K562 (cell line): Measurements from ENCODE around the gene NUP153. TPM values are rescaled to one million over a fixed set of nuclear protein-coding genes. Genes with fewer than 3 reads are reported as not detected.

ENCODE experiments used
- BACH1 ChIP-seq: fragments of 200-800 bp; sonication (Bioruptor generic); IDR thresholded peaks from 2 replicates; pipeline ENCODE4 v1.6.1; 2016; ENCODE audit warnings: missing genetic modification characterization, missing compliant biosample characterization
- BRCA1 ChIP-seq, 2 experiments: fragments of 450-650 bp in 1 of 2; sonication (generic) in 1 of 2; formaldehyde crosslinking in 1 of 2; IDR thresholded peaks; 2 replicates each; pipeline versions ENCODE4 v1.5.0 to v1.6.1; 2017 to 2020; ENCODE audit warnings: mild to moderate bottlenecking in 1 of 2, missing genetic modification reagents in 1 of 2
- E4F1 ChIP-seq: fragments of 250-450 bp; sonication (Bioruptor Pico); IDR thresholded peaks from 2 replicates; pipeline ENCODE4 v1.5.0; 2021; ENCODE audit warnings: mild to moderate bottlenecking, borderline replicate concordance
- EP400 ChIP-seq: fragments of 450-650 bp; IDR thresholded peaks from 2 replicates; pipeline ENCODE4 v1.6.1; 2017; ENCODE audit warnings: antibody characterized with exemption, mild to moderate bottlenecking, moderate library complexity
- FOXP4 ChIP-seq: sonication (generic); formaldehyde crosslinking; IDR thresholded peaks from 2 replicates; pipeline ENCODE4 v1.8.0; 2022; ENCODE audit warnings: mild to moderate bottlenecking, missing genetic modification reagents, borderline replicate concordance
- GATAD2B ChIP-seq: fragments of 450-650 bp; IDR thresholded peaks from 2 replicates; pipeline ENCODE4 v1.6.1; 2017; ENCODE audit warnings: mild to moderate bottlenecking, borderline replicate concordance
- IFI16 ChIP-seq: fragments of 250-450 bp; sonication (Bioruptor Pico); IDR thresholded peaks from 2 replicates; pipeline ENCODE4 v2.1.2; 2022; ENCODE audit warnings: mild to moderate bottlenecking, inconsistent platforms
- PHF21A ChIP-seq: fragments of 450-650 bp; IDR thresholded peaks from 2 replicates; pipeline ENCODE4 v1.6.1; 2017; ENCODE audit warnings: low read depth, borderline replicate concordance
- SMARCA5 ChIP-seq: fragments of 450-650 bp; IDR thresholded peaks from 2 replicates; pipeline ENCODE4 v1.6.1; 2016
- polyA plus RNA-seq, 8 experiments: library from polyadenylated mRNA; depleted of rRNA in 4 of 8; stranded (reverse) in 5 of 8; unstranded in 3 of 8; fragments of >200 nt; fragmentation: Nextera tagmentation in 2 of 8; fragmentation: Illumina TruSeq in 1 of 8; extraction: Ambion mirVana in 2 of 8; extraction: Trizol in 1 of 8; gene quantifications; 2 replicates each; pipeline versions ENCODE4 v1.2.1 to v1.2.3, GENCODE V29; 2011 to 2014; ENCODE audit warnings: inconsistent platforms in 1 of 8, missing spikeins in 1 of 8
- total RNA-seq, 7 experiments: library from RNA; depleted of rRNA in 6 of 7; stranded (reverse); fragments of >200 nt in 6 of 7; fragmentation: Illumina TruSeq in 2 of 7; extraction: Trizol in 2 of 7; gene quantifications; 2 replicates each; pipeline versions ENCODE4 v1.2.1 to v1.2.3, GENCODE V29; 2011 to 2021; ENCODE audit warnings: low replicate concordance in 1 of 7
- TF ChIP-seq, protein P1 (sequence below): fragments of 250-450 bp; sonication (Bioruptor Pico); IDR thresholded peaks from 2 replicates; pipeline ENCODE4 v1.8.0; 2022; ENCODE audit warnings: inconsistent platforms, mild to moderate bottlenecking, moderate library complexity, borderline replicate concordance
- TF ChIP-seq, protein P2 (sequence below), 2 experiments: fragments of 450-650 bp; IDR thresholded peaks; 2 replicates each; pipeline ENCODE4 v1.6.1; 2016; ENCODE audit warnings: mild to moderate bottlenecking in 2 of 2, borderline replicate concordance in 1 of 2, low read depth in 1 of 2, moderate library complexity in 1 of 2

The NUP153 gene
- total and polyA plus RNA-seq, 9 of the 15 experiments (the other 6 are each of a cell fraction or from before 2014, with no cell fraction given), result 21.9 to 110 (median 84.8) TPM

DNA sequence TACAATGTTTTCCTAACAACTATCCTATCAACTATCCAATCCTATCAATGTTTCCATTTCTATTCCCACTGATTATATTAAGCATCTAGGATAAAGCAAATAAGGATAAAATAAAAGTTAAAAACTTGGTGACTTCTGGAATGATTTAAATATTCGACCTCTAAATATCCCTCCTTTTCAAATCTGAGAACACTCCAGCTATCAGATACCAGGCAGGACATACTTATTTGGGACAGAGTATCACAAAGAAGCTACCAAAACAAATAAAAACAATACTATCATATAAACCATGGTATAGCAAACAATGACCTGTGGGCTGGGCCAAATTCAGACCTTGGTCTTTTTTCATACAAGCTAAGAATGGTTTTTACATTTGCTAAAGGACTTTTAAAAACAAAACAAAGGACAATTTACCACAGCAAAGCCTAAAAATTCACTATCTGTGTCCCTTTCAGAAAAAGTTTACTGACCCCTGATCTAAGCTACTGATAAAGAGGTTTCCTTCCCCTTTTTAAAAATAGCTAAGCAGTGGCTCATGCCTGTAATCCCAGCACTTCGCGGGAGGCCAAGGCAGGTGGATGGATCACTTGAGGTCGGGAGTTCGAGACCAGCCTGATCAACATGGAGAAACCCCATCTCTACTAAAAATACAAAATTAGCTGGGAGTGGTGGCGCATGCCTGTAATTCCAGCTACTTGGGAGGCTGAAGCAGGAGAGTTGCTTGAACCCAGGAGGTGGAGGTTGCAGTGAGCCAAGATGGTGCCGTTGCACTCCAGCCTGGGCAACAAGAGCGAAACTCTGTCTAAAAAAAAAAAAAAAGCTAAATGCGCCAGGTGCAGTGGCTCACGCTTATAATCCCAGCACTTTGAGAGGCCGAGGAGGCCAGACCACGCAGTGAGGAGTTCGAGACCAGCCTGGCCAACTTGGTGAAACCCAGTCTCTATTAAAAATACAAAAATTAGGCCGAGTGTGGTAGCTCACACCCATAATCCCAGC, 6.0 kb downstream of the NUP153 start (continued):
- TF ChIP-seq, protein P1, sequence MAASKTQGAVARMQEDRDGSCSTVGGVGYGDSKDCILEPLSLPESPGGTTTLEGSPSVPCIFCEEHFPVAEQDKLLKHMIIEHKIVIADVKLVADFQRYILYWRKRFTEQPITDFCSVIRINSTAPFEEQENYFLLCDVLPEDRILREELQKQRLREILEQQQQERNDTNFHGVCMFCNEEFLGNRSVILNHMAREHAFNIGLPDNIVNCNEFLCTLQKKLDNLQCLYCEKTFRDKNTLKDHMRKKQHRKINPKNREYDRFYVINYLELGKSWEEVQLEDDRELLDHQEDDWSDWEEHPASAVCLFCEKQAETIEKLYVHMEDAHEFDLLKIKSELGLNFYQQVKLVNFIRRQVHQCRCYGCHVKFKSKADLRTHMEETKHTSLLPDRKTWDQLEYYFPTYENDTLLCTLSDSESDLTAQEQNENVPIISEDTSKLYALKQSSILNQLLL, result no peak
- 0 out of 2 replicates have a peak, but pooled peaks have one; percentile 8 for TF ChIP-seq BACH1 (tag)
- no peak for TF ChIP-seq PHF21A
- 0 out of 2 replicates have a peak, but pooled peaks have one; percentile 55 for TF ChIP-seq E4F1 (CRISPR knock-in tag)
- no peak for TF ChIP-seq FOXP4 (CRISPR knock-in tag)
- TF ChIP-seq, protein P2, sequence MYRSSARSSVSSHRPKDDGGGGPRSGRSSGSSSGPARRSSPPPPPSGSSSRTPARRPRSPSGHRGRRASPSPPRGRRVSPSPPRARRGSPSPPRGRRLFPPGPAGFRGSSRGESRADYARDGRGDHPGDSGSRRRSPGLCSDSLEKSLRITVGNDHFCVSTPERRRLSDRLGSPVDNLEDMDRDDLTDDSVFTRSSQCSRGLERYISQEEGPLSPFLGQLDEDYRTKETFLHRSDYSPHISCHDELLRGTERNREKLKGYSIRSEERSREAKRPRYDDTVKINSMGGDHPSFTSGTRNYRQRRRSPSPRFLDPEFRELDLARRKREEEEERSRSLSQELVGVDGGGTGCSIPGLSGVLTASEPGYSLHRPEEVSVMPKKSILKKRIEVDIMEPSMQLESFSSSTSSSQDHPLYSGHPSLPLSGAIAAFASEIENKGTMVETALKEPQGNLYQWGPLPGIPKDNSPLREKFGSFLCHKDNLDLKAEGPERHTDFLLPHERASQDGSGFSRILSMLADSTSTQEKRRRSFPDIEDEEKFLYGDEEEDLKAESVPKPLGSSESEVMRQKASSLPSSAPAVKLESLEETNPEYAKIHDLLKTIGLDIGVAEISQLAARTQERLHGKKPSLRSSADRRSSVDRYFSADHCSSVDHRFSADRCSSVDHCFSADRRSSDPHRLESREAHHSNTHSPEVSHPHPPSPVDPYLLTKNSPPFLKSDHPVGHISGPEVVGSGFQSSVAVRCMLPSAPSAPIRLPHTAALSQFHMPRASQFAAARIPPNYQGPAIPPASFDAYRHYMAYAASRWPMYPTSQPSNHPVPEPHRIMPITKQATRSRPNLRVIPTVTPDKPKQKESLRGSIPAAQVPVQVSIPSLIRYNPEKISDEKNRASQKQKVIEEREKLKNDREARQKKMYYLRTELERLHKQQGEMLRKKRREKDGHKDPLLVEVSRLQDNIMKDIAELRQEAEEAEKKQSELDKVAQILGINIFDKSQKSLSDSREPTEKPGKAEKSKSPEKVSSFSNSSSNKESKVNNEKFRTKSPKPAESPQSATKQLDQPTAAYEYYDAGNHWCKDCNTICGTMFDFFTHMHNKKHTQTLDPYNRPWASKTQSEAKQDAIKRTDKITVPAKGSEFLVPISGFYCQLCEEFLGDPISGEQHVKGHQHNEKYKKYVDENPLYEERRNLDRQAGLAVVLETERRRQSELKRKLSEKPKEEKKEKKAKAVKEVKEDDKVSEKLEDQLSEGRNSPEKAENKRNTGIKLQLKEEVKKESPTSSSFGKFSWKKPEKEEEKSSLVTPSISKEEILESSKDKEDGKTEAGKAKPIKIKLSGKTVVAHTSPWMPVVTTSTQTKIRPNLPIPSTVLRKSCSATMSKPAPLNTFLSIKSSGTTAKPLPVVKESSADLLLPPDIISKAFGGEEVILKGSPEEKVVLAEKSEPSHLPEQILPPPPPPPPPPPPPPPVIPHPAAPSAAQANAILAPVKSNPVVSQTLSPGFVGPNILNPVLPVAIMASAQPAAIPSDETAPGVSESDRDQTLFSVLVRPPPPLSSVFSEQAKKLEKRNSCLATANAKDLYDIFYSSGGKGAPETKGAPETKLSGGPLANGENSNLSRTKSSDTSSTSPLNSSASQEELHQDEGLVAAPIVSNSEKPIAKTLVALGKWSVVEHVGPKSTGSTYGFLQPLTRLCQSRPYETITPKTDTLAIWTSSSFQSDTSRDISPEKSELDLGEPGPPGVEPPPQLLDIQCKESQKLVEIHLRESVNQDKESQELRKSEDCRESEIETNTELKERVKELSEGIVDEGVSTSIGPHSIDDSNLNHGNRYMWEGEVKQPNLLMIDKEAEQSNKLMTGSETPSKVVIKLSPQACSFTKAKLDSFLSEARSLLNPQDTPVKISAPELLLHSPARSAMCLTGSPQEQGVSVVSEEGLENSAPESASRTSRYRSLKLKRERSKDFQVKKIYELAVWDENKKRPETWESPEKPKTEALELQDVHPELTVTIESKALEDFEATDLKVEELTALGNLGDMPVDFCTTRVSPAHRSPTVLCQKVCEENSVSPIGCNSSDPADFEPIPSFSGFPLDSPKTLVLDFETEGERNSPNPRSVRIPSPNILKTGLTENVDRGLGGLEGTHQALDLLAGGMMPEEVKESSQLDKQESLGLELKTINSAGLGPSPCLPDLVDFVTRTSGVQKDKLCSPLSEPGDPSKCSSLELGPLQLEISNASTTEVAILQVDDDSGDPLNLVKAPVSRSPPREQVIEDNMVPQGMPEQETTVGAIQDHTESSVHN (IDR thresholded peaks at IDR 0.05; ENCODE audit: borderline replicate concordance in 1 of 2, low read depth in 1 of 2), result no peak; a peak in 1 of 4 replicates
- no peak for TF ChIP-seq BRCA1 (IDR thresholded peaks at IDR 0.05)
- no peak for TF ChIP-seq BRCA1 (CRISPR knock-in tag; IDR thresholded peaks at IDR 0.05)
- TF ChIP-seq SMARCA5, result no peak
- TF ChIP-seq GATAD2B, result no peak
- no peak for TF ChIP-seq IFI16 (CRISPR knock-in tag)
- no peak for TF ChIP-seq EP400
